ENCODE measurements around the gene MVD.

Gene MVD

GRCh38 chr16:88634141-88634993 is 28.5 kb downstream of the MVD start:
- peak overlapping the region; percentile 63 for H3K4me3 ChIP-seq
- DNase-seq (ENCODE audit: low spot score): no peak
- TF ChIP-seq CTCF (IDR thresholded peaks at IDR 0.05): no peak
- peak overlapping the region in 1 of 2 donors; percentile 19 for H3K27ac ChIP-seq

- Histone ChIP-seq H3K4me3 (peak overlapping the region; percentile 63), H3K27ac (no peak overlapping the region)
- no peak for TF ChIP-seq CTCF (IDR thresholded peaks at IDR 0.05)
- DNase-seq (ENCODE audit: low spot score): no peak
These were observed 29.2 kb downstream of the MVD start for GRCh38 chr16:88633684-88634140.

- Histone ChIP-seq H3K4me3 (no peak overlapping the region), H3K27ac (no peak overlapping the region)
- no peak for TF ChIP-seq CTCF (IDR thresholded peaks at IDR 0.05)
- no peak for DNase-seq (ENCODE audit: low spot score)
These were observed 30.3 kb downstream of the MVD start for GRCh38 chr16:88632587-88632930.

GRCh38 chr16:88631920-88632586 is 30.8 kb downstream of the MVD start:
- Histone ChIP-seq H3K27ac (no peak overlapping the region), H3K4me3 (no peak overlapping the region)
- DNase-seq (ENCODE audit: low spot score): no peak
- TF ChIP-seq CTCF (IDR thresholded peaks at IDR 0.05): no peak

- DNase-seq (ENCODE audit: low spot score): no peak
- Histone ChIP-seq H3K4me3 (no peak overlapping the region), H3K27ac (no peak overlapping the region)
- no peak for TF ChIP-seq CTCF (IDR thresholded peaks at IDR 0.05)
These were observed 31.5 kb downstream of the MVD start for GRCh38 chr16:88631384-88631783.

GRCh38 chr16:88630941-88631340 is 31.9 kb downstream of the MVD start:
- DNase-seq (ENCODE audit: low spot score): no peak
- no peak overlapping the region for H3K4me3 ChIP-seq
- H3K27ac ChIP-seq: no peak overlapping the region
- TF ChIP-seq CTCF (IDR thresholded peaks at IDR 0.05): no peak

- no peak overlapping the region for H3K27ac ChIP-seq
- H3K4me3 ChIP-seq: no peak overlapping the region
- DNase-seq (ENCODE audit: low spot score): no peak
- TF ChIP-seq CTCF (IDR thresholded peaks at IDR 0.05): no peak
These were observed 32.5 kb downstream of the MVD start for GRCh38 chr16:88630433-88630832.
